SK-N-MC (cell line): Measurements from ENCODE around the gene MFAP3.

Source experiments
- EZH2 ChIP-seq: fragments of 200-600 bp; sonication (generic); IDR thresholded peaks from one replicate; pipeline ENCODE4 v1.6.1; 2017; ENCODE audit warnings: antibody characterized with exemption
- POLR2AphosphoS5 ChIP-seq: IDR thresholded peaks from 2 replicates; pipeline ENCODE4 v1.6.1; 2012; ENCODE audit warnings: mild to moderate bottlenecking, low read depth, low read length, borderline replicate concordance

GRCh38 chr5:154103233-154103632 is 64.5 kb downstream of the MFAP3 start:
- no peak for TF ChIP-seq EZH2
- no peak for TF ChIP-seq POLR2AphosphoS5
